Nephron (organoid): ENCODE measurements around the gene GLUD1.
"Not testable (repeated sequence)": the region's sequence is repeated elsewhere in the genome, so short reads cannot be mapped to it uniquely, and the experiment has no call there.

Experiments
- H3K27ac Mint-ChIP-seq, 3 experiments: 2 replicates each; pipeline ENCODE4 v1.8.0; 2020; ENCODE audit warnings: mixed read lengths in 3 of 3, mild to moderate bottlenecking in 2 of 3, moderate library complexity in 1 of 3
- H3K27me3 Mint-ChIP-seq: 2 replicates; pipeline ENCODE4 v1.8.0; 2021; ENCODE audit warnings: low read depth, mild to moderate bottlenecking, moderate library complexity, mixed read lengths
- H3K36me3 Mint-ChIP-seq: 2 replicates; pipeline ENCODE4 v1.8.0; 2020; ENCODE audit warnings: low read depth, mixed read lengths
- H3K4me1 Mint-ChIP-seq: 2 replicates; pipeline ENCODE4 v1.8.0; 2020; ENCODE audit warnings: mixed read lengths
- H3K4me3 Mint-ChIP-seq, 3 experiments: 2 replicates each; pipeline ENCODE4 v1.8.0; 2020; ENCODE audit warnings: mild to moderate bottlenecking in 3 of 3, mixed read lengths in 3 of 3, moderate library complexity in 2 of 3
- H3K9me3 Mint-ChIP-seq: 2 replicates; pipeline ENCODE4 v1.8.0; 2020; ENCODE audit warnings: mixed read lengths
- CTCF ChIP-seq, 3 experiments: fragments of 200-600 bp; sonication (generic); IDR thresholded peaks; one replicate each; pipeline ENCODE4 v1.5.0; 2021; ENCODE audit warnings: antibody characterized with exemption in 3 of 3; ENCODE audit not compliant: unreplicated experiment in 3 of 3

The GLUD1 gene

DNA sequence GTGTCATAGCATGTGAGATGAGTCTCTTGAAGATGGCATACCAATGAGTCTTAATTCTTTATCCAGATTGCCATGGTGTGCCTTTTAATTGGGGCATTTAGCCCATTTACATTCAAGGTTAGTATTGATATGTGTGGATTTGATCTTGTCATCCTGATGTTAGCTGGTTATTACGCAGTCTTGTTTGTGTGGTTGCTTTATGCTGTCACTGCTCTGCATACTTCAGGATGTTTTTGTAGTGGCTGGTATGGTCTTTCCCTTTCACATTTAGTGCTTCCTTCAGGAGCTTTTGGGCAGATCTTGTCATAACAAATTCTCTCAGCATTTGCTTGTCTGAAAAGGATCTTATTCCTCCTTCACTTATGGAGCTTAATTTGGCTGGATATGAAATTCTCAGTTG lies 58.0 kb downstream of the GLUD1 start:
- H3K27me3 Mint-ChIP-seq = peaks cover 3% of the 10 kb centered on the region
- no peaks in the 10 kb centered on the region for H3K36me3 Mint-ChIP-seq
- no peak for TF ChIP-seq CTCF (IDR thresholded peaks at IDR 0.05; ENCODE audit: unreplicated experiment in 3 of 3)
- H3K4me1 Mint-ChIP-seq = no peaks in the 10 kb centered on the region
- no peak overlapping the region for H3K27ac Mint-ChIP-seq
- no peak overlapping the region for H3K4me3 Mint-ChIP-seq
- peaks cover 6% of the 10 kb centered on the region for H3K9me3 Mint-ChIP-seq

DNA sequence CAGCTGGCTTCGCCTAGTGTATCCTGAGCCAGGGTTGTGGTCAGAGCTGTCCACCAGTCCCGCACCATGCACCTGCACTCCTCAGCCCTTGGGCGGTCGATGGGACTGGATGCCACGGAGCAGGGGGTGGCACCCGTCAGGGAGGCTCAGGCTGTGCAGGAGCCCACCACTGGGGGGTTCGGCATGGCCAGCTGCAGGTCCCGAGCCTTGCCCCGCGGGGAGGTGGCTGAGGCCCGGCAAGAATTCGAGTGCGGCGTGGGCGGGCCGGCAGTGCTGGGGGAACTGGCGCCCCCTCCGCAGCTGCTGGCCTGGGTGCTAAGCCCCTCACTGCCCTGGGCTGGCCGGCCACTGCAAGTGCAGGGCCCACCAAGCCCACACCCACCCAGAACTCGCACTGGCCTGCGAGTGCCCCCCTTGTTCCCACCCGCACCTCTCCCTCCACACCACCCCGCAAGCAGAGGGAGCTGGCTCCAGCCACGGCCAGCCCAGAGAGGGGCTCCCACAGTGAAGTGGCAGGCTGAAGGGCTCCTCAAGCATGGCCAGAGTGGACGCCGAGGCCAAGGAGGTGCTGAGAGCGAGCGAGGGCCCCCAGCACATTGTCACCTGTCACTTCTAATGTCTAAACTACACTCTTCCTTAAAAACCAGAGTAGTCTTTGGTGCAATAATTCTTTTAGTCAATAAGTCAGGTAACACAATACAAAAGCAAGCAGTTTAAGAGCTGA lies 63.6 kb downstream of the GLUD1 start:
- Mint-ChIP-seq H3K36me3 (no peaks in the 10 kb centered on the region), H3K4me1 (no peaks in the 10 kb centered on the region), H3K27ac (no peak overlapping the region), H3K27me3 (no peaks in the 10 kb centered on the region), H3K9me3 (peaks cover 10% of the 10 kb centered on the region), H3K4me3 (no peak overlapping the region)
- no peak for TF ChIP-seq CTCF (IDR thresholded peaks at IDR 0.05; ENCODE audit: unreplicated experiment in 3 of 3)

- H3K36me3 Mint-ChIP-seq, H3K4me1 Mint-ChIP-seq, H3K27me3 Mint-ChIP-seq, H3K27ac Mint-ChIP-seq, H3K4me3 Mint-ChIP-seq, H3K9me3 Mint-ChIP-seq: not testable (repeated sequence)
Measured at GRCh38 chr10:87030419-87030818, 64.2 kb downstream of the GLUD1 start.

DNA sequence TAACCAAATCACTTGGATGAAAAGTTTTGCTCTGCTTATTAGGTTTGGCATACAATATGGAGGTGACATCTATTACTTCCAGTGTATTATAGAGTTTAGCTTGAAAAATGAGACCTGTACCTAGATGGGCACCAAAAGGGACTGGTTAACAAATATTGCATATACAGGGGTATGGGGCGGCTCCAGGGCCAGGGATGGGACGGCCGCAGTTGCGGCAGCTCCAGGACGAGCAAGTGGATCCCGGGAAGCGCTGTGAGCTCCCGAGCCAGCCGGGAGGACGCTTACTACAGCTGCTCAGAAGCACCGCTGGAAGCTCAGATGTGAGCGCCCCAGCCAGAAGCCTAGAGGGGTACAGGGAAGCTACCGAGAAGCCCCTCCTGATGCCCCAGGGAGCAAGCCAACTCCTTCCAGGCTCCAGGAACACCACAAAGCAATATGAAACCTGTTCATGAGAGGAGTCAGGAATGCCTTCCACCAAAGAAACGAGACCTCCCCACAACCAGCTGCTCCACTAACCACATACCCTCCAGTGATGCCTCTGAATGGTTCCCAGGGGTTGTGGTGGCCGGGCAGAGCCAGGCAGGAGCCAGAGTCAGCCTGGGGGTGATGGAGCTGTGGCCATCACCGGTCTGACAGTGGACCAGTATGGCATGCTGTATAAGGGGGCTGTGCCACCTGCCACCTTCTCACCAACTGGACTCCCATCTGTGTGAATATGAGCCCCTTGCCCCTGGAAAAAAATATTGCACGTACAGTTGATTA lies 67.7 kb downstream of the GLUD1 start:
- H3K4me3 Mint-ChIP-seq, H3K36me3 Mint-ChIP-seq, H3K27ac Mint-ChIP-seq, H3K27me3 Mint-ChIP-seq, H3K9me3 Mint-ChIP-seq, H3K4me1 Mint-ChIP-seq: not testable (repeated sequence)

GRCh38 chr10:87025285-87025958 lies 69.2 kb downstream of the GLUD1 start:
- H3K36me3 Mint-ChIP-seq, H3K27me3 Mint-ChIP-seq, H3K9me3 Mint-ChIP-seq, H3K4me1 Mint-ChIP-seq, H3K4me3 Mint-ChIP-seq, H3K27ac Mint-ChIP-seq: not testable (repeated sequence)

GRCh38 chr10:87020056-87020455 lies 74.6 kb downstream of the GLUD1 start, which contains the start of gene FAM25A:
FAM25A (plus strand) TSS chr10:87020294; CDS start chr10:87020325, 31 bp downstream.
- not testable (repeated sequence) for H3K9me3 Mint-ChIP-seq, H3K36me3 Mint-ChIP-seq, H3K4me1 Mint-ChIP-seq, H3K27ac Mint-ChIP-seq, H3K27me3 Mint-ChIP-seq, H3K4me3 Mint-ChIP-seq

DNA sequence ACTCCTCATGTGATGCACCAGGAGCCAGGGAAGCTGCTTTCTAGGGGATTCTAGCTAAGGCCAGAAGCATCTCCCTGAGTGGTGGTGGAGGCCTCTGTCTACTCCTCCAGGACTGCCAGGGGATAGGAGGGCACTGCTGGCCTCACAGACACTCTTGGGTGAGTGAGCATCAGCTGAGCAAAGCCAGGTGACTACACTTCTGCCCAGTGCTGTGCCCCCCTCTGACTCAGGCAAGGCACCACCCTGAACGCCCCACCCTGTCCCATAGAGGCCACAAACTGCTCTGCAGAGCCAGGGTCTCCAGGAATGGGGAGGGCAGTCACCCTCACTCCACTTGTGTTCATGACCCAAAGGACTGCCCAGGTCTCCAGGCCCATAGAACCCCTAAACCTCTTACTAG lies 75.1 kb downstream of the GLUD1 start:
- H3K4me1 Mint-ChIP-seq, H3K4me3 Mint-ChIP-seq, H3K9me3 Mint-ChIP-seq, H3K27ac Mint-ChIP-seq, H3K36me3 Mint-ChIP-seq, H3K27me3 Mint-ChIP-seq: not testable (repeated sequence)

DNA sequence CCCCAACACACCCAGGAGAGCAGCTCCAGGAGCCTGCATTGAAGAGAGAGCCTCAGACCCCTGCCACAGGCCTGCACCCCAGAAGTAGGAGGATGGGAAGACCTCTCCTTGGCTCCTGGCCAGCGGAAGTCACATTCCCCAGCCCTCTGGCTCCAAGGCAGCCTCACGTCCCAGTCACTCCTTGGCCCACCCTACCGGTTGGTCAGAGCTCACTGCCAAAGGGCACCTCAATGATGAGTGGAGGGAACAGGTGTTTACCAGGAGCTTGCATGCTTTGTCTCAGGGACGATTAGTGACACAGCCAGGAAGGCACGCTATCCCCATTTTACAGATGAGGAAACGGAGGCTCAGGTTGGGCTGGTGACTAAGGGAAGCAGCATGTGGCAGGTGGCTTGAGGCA lies 75.6 kb downstream of the GLUD1 start:
- H3K9me3 Mint-ChIP-seq, H3K4me3 Mint-ChIP-seq, H3K27ac Mint-ChIP-seq, H3K27me3 Mint-ChIP-seq, H3K36me3 Mint-ChIP-seq, H3K4me1 Mint-ChIP-seq: not testable (repeated sequence)

DNA sequence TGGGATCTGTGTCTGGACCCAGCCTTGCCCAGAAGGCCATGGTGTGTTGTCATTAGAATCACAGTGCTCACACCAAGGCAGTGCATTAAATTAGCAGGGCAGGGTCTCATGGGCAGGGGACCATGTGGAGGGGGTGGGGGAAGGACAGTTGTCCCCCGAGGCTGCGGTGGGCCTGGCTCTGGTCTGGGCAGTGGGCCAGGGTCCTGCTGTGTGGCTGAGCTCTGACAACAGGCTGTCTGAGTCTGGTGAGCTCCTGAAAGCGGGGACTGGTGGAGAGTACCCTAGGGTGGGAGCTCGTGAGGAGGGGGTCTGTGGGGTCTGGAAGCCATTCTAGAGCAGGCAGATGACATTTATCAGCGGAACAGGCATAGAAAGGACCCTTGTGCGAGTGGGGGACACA lies 76.5 kb downstream of the GLUD1 start:
- H3K9me3 Mint-ChIP-seq, H3K36me3 Mint-ChIP-seq, H3K4me1 Mint-ChIP-seq, H3K4me3 Mint-ChIP-seq, H3K27ac Mint-ChIP-seq, H3K27me3 Mint-ChIP-seq: not testable (repeated sequence)

DNA sequence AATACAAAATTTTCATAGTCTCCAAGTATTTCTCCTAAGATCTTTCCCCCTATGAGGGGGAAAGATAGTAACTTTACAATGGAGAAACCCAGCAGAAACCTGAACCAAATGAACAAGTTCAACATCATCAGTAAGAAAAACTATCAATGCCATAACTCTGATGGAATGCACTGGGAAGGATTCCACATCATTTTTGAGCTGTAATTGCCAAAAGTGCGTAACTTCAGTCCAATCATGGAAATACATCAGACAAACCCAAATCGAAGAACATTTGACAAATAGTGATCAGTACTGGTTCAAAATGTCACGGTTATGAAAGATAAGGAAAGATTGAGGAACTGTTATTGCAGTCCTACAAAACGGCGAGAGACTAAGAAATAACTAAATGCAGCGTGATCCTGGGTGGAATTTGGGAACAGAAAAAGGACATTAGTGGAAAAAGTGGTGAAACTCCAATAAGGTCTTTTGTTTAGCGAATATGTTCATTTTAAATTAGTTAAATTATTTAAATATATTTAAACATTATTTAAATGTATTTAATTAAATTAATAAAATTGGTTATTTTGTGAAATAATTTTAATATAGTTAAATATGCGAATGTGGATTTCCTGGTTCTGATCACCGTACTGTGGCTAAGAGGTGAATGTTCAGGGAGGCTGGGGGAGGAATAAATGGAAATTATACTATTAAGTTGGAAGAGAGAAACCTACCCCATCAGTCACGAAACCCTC lies 79.5 kb downstream of the GLUD1 start:
- H3K36me3 Mint-ChIP-seq, H3K27ac Mint-ChIP-seq, H3K4me3 Mint-ChIP-seq, H3K9me3 Mint-ChIP-seq, H3K27me3 Mint-ChIP-seq, H3K4me1 Mint-ChIP-seq: not testable (repeated sequence)

- H3K27ac Mint-ChIP-seq, H3K9me3 Mint-ChIP-seq, H3K4me3 Mint-ChIP-seq, H3K4me1 Mint-ChIP-seq, H3K27me3 Mint-ChIP-seq, H3K36me3 Mint-ChIP-seq: not testable (repeated sequence)
Measured at GRCh38 chr10:87013528-87013927, 81.1 kb downstream of the GLUD1 start.

DNA sequence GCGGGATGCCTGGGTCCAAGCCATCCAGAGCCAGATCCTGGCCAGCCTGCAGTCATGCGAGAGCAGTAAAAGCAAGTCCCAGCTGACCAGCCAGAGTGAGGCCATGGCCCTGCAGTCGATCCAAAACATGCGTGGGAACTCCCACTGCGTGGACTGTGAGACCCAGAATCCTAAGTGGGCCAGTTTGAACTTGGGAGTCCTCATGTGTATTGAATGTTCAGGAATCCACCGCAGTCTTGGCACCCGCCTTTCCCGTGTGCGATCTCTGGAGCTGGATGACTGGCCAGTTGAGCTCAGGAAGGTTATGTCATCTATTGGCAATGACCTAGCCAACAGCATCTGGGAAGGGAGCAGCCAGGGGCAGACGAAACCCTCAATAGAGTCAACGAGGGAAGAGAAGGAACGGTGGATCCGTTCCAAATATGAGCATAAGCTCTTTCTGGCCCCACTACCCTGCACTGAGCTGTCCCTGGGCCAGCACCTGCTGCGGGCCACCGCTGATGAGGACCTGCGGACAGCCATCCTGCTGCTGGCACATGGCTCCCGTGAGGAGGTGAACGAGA lies 85.4 kb downstream of the GLUD1 start:
- not testable (repeated sequence) for H3K9me3 Mint-ChIP-seq, H3K36me3 Mint-ChIP-seq, H3K27ac Mint-ChIP-seq, H3K4me1 Mint-ChIP-seq, H3K27me3 Mint-ChIP-seq, H3K4me3 Mint-ChIP-seq
